Neuronal stem cell (in vitro differentiated cells): ENCODE data around the gene SIL1.

Experiments used
- DNase-seq: peaks from one replicate; pipeline ENCODE4 v3.0.0-alpha.2; 2013; ENCODE audit warnings: low spot score
- H2AFZ ChIP-seq: one replicate; pipeline ENCODE4 v1.6.1; 2013; ENCODE audit warnings: mild to moderate bottlenecking, low read length, inconsistent platforms
- H2AK5ac ChIP-seq: 2 replicates; pipeline ENCODE4 v1.6.1; 2013; ENCODE audit warnings: low read depth, mild to moderate bottlenecking, inconsistent platforms, low read length, moderate library complexity, mixed read lengths
- H2BK120ac ChIP-seq: 2 replicates; pipeline ENCODE4 v1.6.1; 2013; ENCODE audit warnings: low read depth, mild to moderate bottlenecking, inconsistent platforms, low read length, moderate library complexity, mixed read lengths
- H2BK12ac ChIP-seq: one replicate; pipeline ENCODE4 v1.6.1; 2013; ENCODE audit warnings: low read length, inconsistent platforms
- H2BK15ac ChIP-seq: 2 replicates; pipeline ENCODE4 v1.6.1; 2013; ENCODE audit warnings: mild to moderate bottlenecking, low read length, inconsistent platforms, mixed read lengths
- H2BK5ac ChIP-seq: one replicate; pipeline ENCODE4 v1.6.1; 2013; ENCODE audit warnings: inconsistent platforms, mild to moderate bottlenecking, low read length, moderate library complexity
- H3K14ac ChIP-seq: one replicate; pipeline ENCODE4 v1.6.1; 2013; ENCODE audit warnings: low read length, inconsistent platforms
- H3K18ac ChIP-seq: 2 replicates; pipeline ENCODE4 v1.6.1; 2013; ENCODE audit warnings: low read length, inconsistent platforms
- H3K23ac ChIP-seq: 2 replicates; pipeline ENCODE4 v1.6.1; 2013; ENCODE audit warnings: low read depth, mild to moderate bottlenecking, mixed read lengths, low read length, inconsistent platforms; ENCODE audit not compliant: poor library complexity
- H3K27ac ChIP-seq: replicated peaks from 3 replicates; pipeline ENCODE4 v1.5.1; 2013; ENCODE audit warnings: low read length, inconsistent platforms
- H3K27me3 ChIP-seq, 3 experiments: 2 replicates each; pipeline ENCODE4 v1.6.1; 2013; ENCODE audit warnings: low read length in 3 of 3, mild to moderate bottlenecking in 2 of 3, inconsistent platforms in 1 of 3, low read depth in 1 of 3, mixed read lengths in 1 of 3, moderate library complexity in 1 of 3; ENCODE audit not compliant: control insufficient read depth in 3 of 3, insufficient read depth in 3 of 3
- H3K36me3 ChIP-seq, 2 donors: replicated peaks in 1 of 2; 2 replicates each; pipeline ENCODE4 v1.6.1; 2013; ENCODE audit warnings: low read length in 2 of 2; ENCODE audit not compliant: control insufficient read depth in 2 of 2, insufficient read depth in 2 of 2
- H3K4ac ChIP-seq: 2 replicates; pipeline ENCODE4 v1.6.1; 2013; ENCODE audit warnings: inconsistent platforms, mild to moderate bottlenecking, low read length, moderate library complexity
- H3K4me1 ChIP-seq, 2 donors: 1 replicate in 1 of 2; 2 replicates in 1 of 2; pipeline ENCODE4 v1.6.1; 2013; ENCODE audit warnings: low read length in 2 of 2, low read depth in 1 of 2; ENCODE audit not compliant: control insufficient read depth in 2 of 2, insufficient read depth in 1 of 2
- H3K4me2 ChIP-seq: one replicate; pipeline ENCODE4 v1.6.1; 2013; ENCODE audit warnings: mild to moderate bottlenecking, low read length, inconsistent platforms; ENCODE audit not compliant: insufficient read depth, poor library complexity, severe bottlenecking
- H3K4me3 ChIP-seq, 2 donors: 2 replicates each; pipeline ENCODE4 v1.5.1; 2013; ENCODE audit warnings: low read length in 2 of 2, mild to moderate bottlenecking in 2 of 2, inconsistent platforms in 1 of 2, moderate library complexity in 1 of 2
- H3K79me1 ChIP-seq: one replicate; pipeline ENCODE4 v1.6.1; 2013; ENCODE audit warnings: low read depth, mild to moderate bottlenecking, inconsistent platforms, low read length, moderate library complexity
- H3K9ac ChIP-seq: one replicate; pipeline ENCODE4 v1.6.1; 2013; ENCODE audit warnings: mild to moderate bottlenecking, low read depth, low read length, inconsistent platforms; ENCODE audit not compliant: poor library complexity
- H3K9me3 ChIP-seq, 2 donors: replicated peaks in 1 of 2; 2 replicates each; pipeline versions ENCODE3 to v1.6.1; 2013; ENCODE audit warnings: low read length in 2 of 2, mild to moderate bottlenecking in 2 of 2, inconsistent platforms in 1 of 2, low read depth in 1 of 2, mixed read lengths in 1 of 2, moderate library complexity in 1 of 2; ENCODE audit not compliant: control insufficient read depth in 2 of 2, insufficient read depth in 1 of 2
- H4K8ac ChIP-seq: one replicate; pipeline ENCODE4 v1.6.1; 2013; ENCODE audit warnings: low read depth, mild to moderate bottlenecking, inconsistent platforms, low read length, moderate library complexity
- H4K91ac ChIP-seq: one replicate; pipeline ENCODE4 v1.6.1; 2013; ENCODE audit warnings: low read length, low read depth, mild to moderate bottlenecking, inconsistent platforms; ENCODE audit not compliant: poor library complexity
- WGBS, 2 donors: extraction: QIAGEN DNeasy Blood & Tissue Kit; methylation state at CpG; one replicate each; pipeline ENCODE4 v1.1.7; 2013; ENCODE audit warnings: missing lambda C conversion rate in 2 of 2, mixed read lengths in 1 of 2; ENCODE audit not compliant: insufficient read length in 2 of 2, insufficient replicate concordance in 1 of 2; ENCODE audit errors: extremely low coverage in 2 of 2; 5-methylcytosine and 5-hydroxymethylcytosine counted together

The SIL1 gene

DNA sequence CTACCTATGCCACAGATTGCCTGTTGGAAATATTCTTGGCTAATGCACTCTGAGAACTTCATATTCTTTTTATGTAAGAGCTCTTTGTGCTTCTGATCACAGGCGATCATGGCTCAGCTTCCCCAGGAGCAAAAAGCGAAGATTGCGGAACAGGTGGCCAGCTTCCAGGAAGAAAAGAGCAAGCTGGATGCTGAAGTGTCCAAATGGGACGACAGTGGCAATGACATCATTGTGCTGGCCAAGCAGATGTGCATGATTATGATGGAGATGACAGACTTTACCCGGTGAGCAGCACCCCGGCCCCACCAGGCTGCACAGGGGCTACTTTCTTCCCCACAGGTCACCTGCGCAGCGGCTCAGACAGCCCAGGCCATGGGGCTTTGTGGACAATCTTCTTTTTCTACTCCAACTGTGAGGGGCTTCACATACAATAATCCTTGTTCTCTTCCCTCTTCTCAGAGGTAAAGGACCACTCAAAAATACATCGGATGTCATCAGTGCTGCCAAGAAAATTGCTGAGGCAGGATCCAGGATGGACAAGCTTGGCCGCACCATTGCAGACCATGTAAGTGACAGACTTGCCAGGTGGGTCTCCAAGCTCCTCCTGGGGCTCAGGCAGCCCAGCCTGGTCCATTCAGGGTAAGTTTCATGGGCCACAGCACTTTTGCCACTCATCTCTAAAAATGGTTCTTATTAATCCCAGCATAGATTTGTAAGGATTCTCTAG, 267.6 kb downstream of the SIL1 start:
- H3K79me1 ChIP-seq: no peaks in the 10 kb centered on the region
- peaks cover 60 to 100% of the 10 kb centered on the region in 2 donors for H3K36me3 ChIP-seq
- no peak overlapping the region for H3K23ac ChIP-seq
- H2BK120ac ChIP-seq: no peak overlapping the region
- DNase-seq: no peak
- no peak overlapping the region for H2BK12ac ChIP-seq
- no peaks in the 10 kb centered on the region for H3K27me3 ChIP-seq
- H3K4ac ChIP-seq: no peak overlapping the region
- no peak overlapping the region for H3K9ac ChIP-seq
- no peak overlapping the region for H2BK15ac ChIP-seq
- no peak overlapping the region for H3K27ac ChIP-seq
- H3K18ac ChIP-seq: no peak overlapping the region
- no peak overlapping the region for H3K4me2 ChIP-seq
- no peak overlapping the region for H2AFZ ChIP-seq
- no peak overlapping the region for H4K91ac ChIP-seq
- H3K4me3 ChIP-seq: no peak overlapping the region
- no peak overlapping the region for H4K8ac ChIP-seq
- H3K14ac ChIP-seq: no peak overlapping the region
- H2BK5ac ChIP-seq: no peak overlapping the region
- peaks cover 0 to 2% of the 10 kb centered on the region in 2 donors for H3K4me1 ChIP-seq
- no peaks in the 10 kb centered on the region for H3K9me3 ChIP-seq
- no CpG with 5 or more reads among the region's 10 CpGs for WGBS, 2 donors
- H2AK5ac ChIP-seq: no peak overlapping the region

DNA sequence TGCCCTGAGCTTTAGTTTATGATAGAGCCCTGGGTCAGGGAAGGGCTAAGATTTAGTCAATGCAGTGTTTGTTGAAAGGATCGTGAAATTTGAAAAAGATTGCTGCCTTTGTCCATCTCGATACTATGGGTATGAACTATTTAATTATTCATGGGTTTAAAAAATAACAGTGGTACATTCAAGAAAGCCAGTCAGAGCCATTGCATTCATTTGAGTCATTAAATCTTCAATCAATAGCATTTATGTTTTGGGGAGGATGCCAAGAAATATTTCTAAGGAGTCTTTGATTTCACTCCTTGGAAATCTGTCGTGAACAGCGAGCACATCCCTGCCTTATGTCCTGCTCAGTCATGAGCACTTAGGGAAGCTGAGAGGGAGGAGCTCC, 268.6 kb downstream of the SIL1 start:
- DNase-seq: no peak
- H3K36me3 ChIP-seq: peaks cover 58 to 100% of the 10 kb centered on the region in 2 donors

DNA sequence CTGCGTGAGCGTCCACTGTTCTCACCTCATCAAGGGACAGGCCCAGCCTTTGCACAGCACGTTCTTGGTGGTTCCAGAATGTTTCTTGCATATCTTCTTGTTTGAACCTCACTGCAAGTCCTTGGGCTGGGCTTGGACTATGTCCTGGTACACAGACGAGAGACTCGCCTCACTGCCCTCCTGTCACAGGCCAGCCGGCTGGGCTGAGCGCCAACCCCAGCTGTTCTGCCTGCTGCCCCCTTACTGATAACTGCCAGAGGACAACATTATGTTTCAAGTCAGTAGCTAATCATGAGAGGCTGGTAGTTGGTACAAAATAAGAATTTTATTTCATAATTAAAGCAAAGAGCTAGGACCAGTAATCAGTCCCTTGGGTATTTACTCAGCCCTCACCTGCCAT, 270.2 kb downstream of the SIL1 start:
- Histone ChIP-seq H2BK5ac (no peak overlapping the region), H2AK5ac (no peak overlapping the region), H3K9ac (no peak overlapping the region), H3K9me3 (no peaks in the 10 kb centered on the region), H3K27me3 (peaks cover 0 to 1% (median 0%) of the 10 kb centered on the region in 3 experiments), H3K18ac (peak overlapping the region; percentile 68), H2AFZ (no peak overlapping the region), H3K27ac (no peak overlapping the region), H4K91ac (no peak overlapping the region), H3K14ac (no peak overlapping the region), H3K79me1 (no peaks in the 10 kb centered on the region), H3K4ac (no peak overlapping the region), H3K4me2 (no peak overlapping the region), H2BK12ac (no peak overlapping the region), H3K36me3 (peaks cover 52 to 95% of the 10 kb centered on the region in 2 donors), H2BK120ac (no peak overlapping the region), H3K4me3 (no peak overlapping the region), H4K8ac (no peak overlapping the region), H3K4me1 (no peaks in the 10 kb centered on the region), H3K23ac (no peak overlapping the region), H2BK15ac (no peak overlapping the region)
- DNase-seq: no peak
- no CpG with 5 or more reads among the region's 7 CpGs for WGBS, 2 donors

More for the DNA sequence above, 268.6 kb downstream of the SIL1 start:
- no peak overlapping the region for H2AFZ ChIP-seq
- no peak overlapping the region for H3K4ac ChIP-seq
- H3K9me3 ChIP-seq: no peaks in the 10 kb centered on the region
- no peaks in the 10 kb centered on the region for H3K4me1 ChIP-seq
- peaks cover 0 to under 1% (median 0%) of the 10 kb centered on the region in 3 experiments for H3K27me3 ChIP-seq
- no peaks in the 10 kb centered on the region for H3K79me1 ChIP-seq
- no peak overlapping the region for H4K91ac ChIP-seq
- no peak overlapping the region for H2BK12ac ChIP-seq
- no peak overlapping the region for H3K4me2 ChIP-seq
- no peak overlapping the region for H3K23ac ChIP-seq
- H2AK5ac ChIP-seq: no peak overlapping the region
- H3K9ac ChIP-seq: no peak overlapping the region
- H3K4me3 ChIP-seq: no peak overlapping the region
- no peak overlapping the region for H2BK15ac ChIP-seq
- no peak overlapping the region for H3K14ac ChIP-seq
- no peak overlapping the region for H3K27ac ChIP-seq
- no peak overlapping the region for H4K8ac ChIP-seq
- no peak overlapping the region for H2BK120ac ChIP-seq
- H3K18ac ChIP-seq: no peak overlapping the region
- H2BK5ac ChIP-seq: no peak overlapping the region
- WGBS, 2 donors: no CpG with 5 or more reads among the region's 4 CpGs

DNA sequence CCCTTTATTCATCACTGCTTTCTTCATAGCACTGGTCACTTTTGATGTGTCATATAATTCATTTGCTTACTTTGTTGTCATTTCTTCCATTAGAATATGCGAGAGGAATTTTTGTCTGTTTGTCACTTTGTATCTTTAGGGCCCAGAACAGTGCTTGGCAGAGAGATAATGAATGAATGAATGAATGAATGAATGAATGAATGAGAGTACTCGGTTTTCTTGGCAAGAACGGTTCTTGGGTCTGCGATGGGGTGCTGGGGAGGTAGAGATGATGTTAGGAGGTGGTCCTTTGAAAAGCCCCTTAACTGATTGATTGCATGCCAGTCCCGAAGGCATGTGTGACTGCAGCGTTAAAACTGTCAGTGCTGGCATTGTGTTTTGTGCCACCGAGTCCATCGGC, 270.6 kb downstream of the SIL1 start:
- Histone ChIP-seq H3K79me1 (no peaks in the 10 kb centered on the region), H3K23ac (no peak overlapping the region), H3K27ac (no peak overlapping the region), H3K9ac (no peak overlapping the region), H2BK120ac (no peak overlapping the region), H3K9me3 (no peaks in the 10 kb centered on the region), H2BK5ac (no peak overlapping the region), H2BK12ac (no peak overlapping the region), H2BK15ac (no peak overlapping the region), H3K14ac (no peak overlapping the region), H3K36me3 (peaks cover 48 to 94% of the 10 kb centered on the region in 2 donors), H4K8ac (no peak overlapping the region), H3K4ac (no peak overlapping the region), H3K4me1 (no peaks in the 10 kb centered on the region), H2AK5ac (no peak overlapping the region), H3K4me2 (no peak overlapping the region), H2AFZ (no peak overlapping the region), H3K18ac (no peak overlapping the region), H4K91ac (no peak overlapping the region), H3K4me3 (no peak overlapping the region), H3K27me3 (peaks cover 0 to 1% (median 0%) of the 10 kb centered on the region in 3 experiments)
- no CpG with 5 or more reads among the region's 8 CpGs for WGBS, 2 donors
- no peak for DNase-seq
